Kidney (tissue), 14 donors: ENCODE data around the gene TREML2. TPM values are rescaled to one million over a fixed set of nuclear protein-coding genes. Genes with fewer than 3 reads are reported as not detected.

Experiments used
- DNase-seq, 5 donors: peaks; one replicate each; pipeline ENCODE4 v3.0.0-alpha.2; 2013 to 2020
- FAIRE-seq: peaks from 2 replicates; lab custom pipeline; 2012; peaks lifted over from hg19 to GRCh38; lab: Jason Lieb, UNC
- H3K27ac ChIP-seq, 2 donors: one replicate each; pipeline ENCODE4 v1.7.0; 2013; ENCODE audit warnings: low read depth in 2 of 2, low read length in 2 of 2, inconsistent platforms in 1 of 2
- H3K27me3 ChIP-seq: one replicate; pipeline ENCODE4 v1.7.1; 2013; ENCODE audit warnings: low read length, inconsistent platforms; ENCODE audit not compliant: control insufficient read depth, insufficient read depth
- H3K36me3 ChIP-seq, 3 donors: one replicate each; pipeline versions ENCODE4 v1.7.0 to v1.7.1; 2013; ENCODE audit warnings: low read length in 3 of 3, control low read depth in 1 of 3, inconsistent platforms in 1 of 3; ENCODE audit not compliant: insufficient read depth in 3 of 3, control insufficient read depth in 2 of 3
- H3K4me1 ChIP-seq, 3 donors: one replicate each; pipeline versions ENCODE4 v1.7.0 to v1.7.1; 2013; ENCODE audit warnings: low read length in 3 of 3, inconsistent platforms in 1 of 3, low read depth in 1 of 3; ENCODE audit not compliant: control insufficient read depth in 2 of 3, insufficient read depth in 2 of 3
- H3K4me3 ChIP-seq, 3 donors: one replicate each; pipeline versions ENCODE4 v1.7.0 to v1.8.1; 2013; ENCODE audit warnings: low read length in 3 of 3, control low read depth in 1 of 3, inconsistent platforms in 1 of 3
- H3K9ac ChIP-seq, 3 donors: one replicate each; pipeline versions ENCODE4 v1.7.0 to v1.7.1; 2013; ENCODE audit warnings: low read length in 3 of 3, control low read depth in 1 of 3, inconsistent platforms in 1 of 3
- H3K9me3 ChIP-seq, 3 donors: one replicate each; pipeline versions ENCODE4 v1.7.0 to v1.7.1; 2013; ENCODE audit warnings: low read length in 3 of 3, control low read depth in 1 of 3, inconsistent platforms in 1 of 3; ENCODE audit not compliant: control insufficient read depth in 2 of 3, insufficient read depth in 1 of 3
- CTCF ChIP-seq: IDR thresholded peaks from 3 replicates; pipeline ENCODE4 v1.5.1; 2012; ENCODE audit warnings: mild to moderate bottlenecking, moderate library complexity, borderline replicate concordance; ENCODE audit not compliant: insufficient read depth; ENCODE audit errors: extremely low read depth
- intact Hi-C: fragments of 100-400 bp; cut with DNase I; formaldehyde crosslinking; loops from one replicate; pipeline ENCODE4 v1.11.1; 2022
- polyA plus RNA-seq: library from polyadenylated mRNA; stranded (reverse); fragments of 350-450 nt; fragmentation: Illumina TruSeq; extraction: RNeasy Lipid Tissue Mini Kit (QIAGEN cat#74804); gene quantifications from one replicate; pipeline ENCODE4 v1.2.3, GENCODE V29; 2014; ENCODE audit warnings: low read depth, low replicate concordance; ENCODE audit not compliant: insufficient read depth
- total RNA-seq: library from RNA; stranded (reverse); fragmentation: NEBNext Ultra II Directional; extraction: Animal tissue kit (Norgen Biotek cat#: 25700); gene quantifications from one replicate; pipeline ENCODE4 v1.2.1, GENCODE V29; 2021
- donor health status: control.
- donor health status: control.
- donor health status: control.
- donor health status: control.
- donor health status: control.
- donor health status: DM: yes; HTN: yes; CAD: no.
- donor health status: Normal renal cell carcinoma (clear cell type).

TREML2 gene
- total and polyA plus RNA-seq, 2 donors from 2014 or later: 0.41 TPM; not detected in 1

GRCh38 chr6:41222045-41222444 lies 21.1 kb upstream of the TREML2 start:
- DNase-seq (no peak), FAIRE-seq (no peak)
- H3K9me3 ChIP-seq: peaks cover 0 to 11% (median 3%) of the 10 kb centered on the region in 3 donors
- no peak overlapping the region for H3K4me3 ChIP-seq
- intact Hi-C loops: no loop called here
- no peaks in the 10 kb centered on the region for H3K36me3 ChIP-seq
- no peak overlapping the region for H3K27ac ChIP-seq
- no peaks in the 10 kb centered on the region for H3K4me1 ChIP-seq
- H3K9ac ChIP-seq: no peak overlapping the region
- H3K27me3 ChIP-seq: no peaks in the 10 kb centered on the region
- TF ChIP-seq CTCF: no peak

- Histone ChIP-seq H3K27ac (no peak overlapping the region), H3K36me3 (no peaks in the 10 kb centered on the region), H3K4me3 (no peak overlapping the region), H3K9ac (no peak overlapping the region), H3K27me3 (no peaks in the 10 kb centered on the region), H3K9me3 (peaks cover 0 to 16% (median 6%) of the 10 kb centered on the region in 3 donors), H3K4me1 (no peaks in the 10 kb centered on the region)
- intact Hi-C loops: no loop called here
- no peak for TF ChIP-seq CTCF
- no peak for DNase-seq
- no peak for FAIRE-seq
These were observed 15.7 kb upstream of the TREML2 start for GRCh38 chr6:41216616-41217015.

- FAIRE-seq: no peak
- TF ChIP-seq CTCF: no peak
These were observed 14.8 kb upstream of the TREML2 start for GRCh38 chr6:41215777-41216176.

GRCh38 chr6:41214559-41215238 lies 13.8 kb upstream of the TREML2 start:
- intact Hi-C loops: no loop called here
- TF ChIP-seq CTCF: no peak
- FAIRE-seq: no peak

More at GRCh38 chr6:41215777-41216176, 14.8 kb upstream of the TREML2 start:
- Histone ChIP-seq H3K9ac (no peak overlapping the region), H3K27me3 (no peaks in the 10 kb centered on the region), H3K4me3 (no peak overlapping the region), H3K9me3 (peaks cover 0 to 12% (median 6%) of the 10 kb centered on the region in 3 donors), H3K4me1 (no peaks in the 10 kb centered on the region), H3K27ac (no peak overlapping the region), H3K36me3 (no peaks in the 10 kb centered on the region)
- DNase-seq: no peak
- intact Hi-C loops: no loop called here

More at GRCh38 chr6:41214559-41215238, 13.8 kb upstream of the TREML2 start:
- Histone ChIP-seq H3K36me3 (no peaks in the 10 kb centered on the region), H3K9me3 (peaks cover 0 to 6% (median 3%) of the 10 kb centered on the region in 3 donors), H3K27ac (no peak overlapping the region), H3K4me3 (no peak overlapping the region), H3K27me3 (no peaks in the 10 kb centered on the region), H3K4me1 (no peaks in the 10 kb centered on the region), H3K9ac (no peak overlapping the region)
- no peak for DNase-seq
